ENCODE data around the gene EIPR1. TPM values are rescaled to one million over a fixed set of nuclear protein-coding genes. Genes with fewer than 3 reads are reported as not detected.

The EIPR1 gene
- total and polyA plus RNA-seq, 2 of the 4 experiments (the other 2 are of a cell fraction) = 46.5 to 67.4 TPM

- H2AFZ ChIP-seq (replicated peaks; ENCODE audit: low read length, poor library complexity) = no peak overlapping the region
- H2AK9ac ChIP-seq (replicated peaks; ENCODE audit: low read depth, low read length, poor library complexity) = no peak overlapping the region
- H2BK15ac ChIP-seq (ENCODE audit: low read depth, low read length) = no peak overlapping the region
- TF ChIP-seq FOS (IDR thresholded peaks at IDR 0.05; ENCODE audit: low read depth, low read length) = no peak
- TF ChIP-seq, protein P1, sequence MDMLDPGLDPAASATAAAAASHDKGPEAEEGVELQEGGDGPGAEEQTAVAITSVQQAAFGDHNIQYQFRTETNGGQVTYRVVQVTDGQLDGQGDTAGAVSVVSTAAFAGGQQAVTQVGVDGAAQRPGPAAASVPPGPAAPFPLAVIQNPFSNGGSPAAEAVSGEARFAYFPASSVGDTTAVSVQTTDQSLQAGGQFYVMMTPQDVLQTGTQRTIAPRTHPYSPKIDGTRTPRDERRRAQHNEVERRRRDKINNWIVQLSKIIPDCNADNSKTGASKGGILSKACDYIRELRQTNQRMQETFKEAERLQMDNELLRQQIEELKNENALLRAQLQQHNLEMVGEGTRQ (IDR thresholded peaks at IDR 0.05; ENCODE audit: low read depth, low read length) = no peak
- no peak for TF ChIP-seq MAZ (IDR thresholded peaks at IDR 0.05; ENCODE audit: borderline replicate concordance, low read depth, low read length)
- no peak for TF ChIP-seq MAFK (IDR thresholded peaks at IDR 0.05; ENCODE audit: low read depth, low read length)
- TF ChIP-seq SMC3 (IDR thresholded peaks at IDR 0.05; ENCODE audit: low read depth, low read length) = no peak
- no peak for TF ChIP-seq RAD21 (IDR thresholded peaks at IDR 0.05; ENCODE audit: low read length)
- no peak for TF ChIP-seq CEBPB (IDR thresholded peaks at IDR 0.05; ENCODE audit: low read depth, low read length)
- H2BK5ac ChIP-seq (ENCODE audit: low read depth, low read length, poor library complexity, severe bottlenecking) = no peak overlapping the region
- no peaks in the 10 kb centered on the region for H3K4me1 ChIP-seq (ENCODE audit: control insufficient read depth, insufficient read depth, low read length)
- ATAC-seq (ENCODE audit: low read depth) (no peak), DNase-seq (no peak)
- 96% methylated on average over 6 of the region's 13 CpGs; no CpG with 5 or more reads in 1 of the 2 experiments for WGBS, 2 experiments (ENCODE audit: extremely low coverage in 2 of 2, insufficient read length in 1 of 2)
- H3K27ac ChIP-seq (ENCODE audit: insufficient read depth, low read length) = no peak overlapping the region
- ChIA-PET POLR2A (ENCODE audit: unreplicated experiment) (no interaction called here), CTCF (no interaction called here)
- no peak overlapping the region for H4K5ac ChIP-seq (ENCODE audit: low read depth, low read length)
- H3K4me2 ChIP-seq (ENCODE audit: low read depth, low read length) = no peak overlapping the region
- BruUV-seq (replicated peaks) = no TSS peak
- dilution Hi-C loops (cut with HindIII; ENCODE audit: low sequenced_read_pairs, unreplicated experiment) (no loop called here), intact Hi-C loops (cut with micrococcal nuclease) (no loop called here), in situ Hi-C loops (cut with MboI; ENCODE audit: low sequenced_read_pairs) (no loop called here)
- H3K4ac ChIP-seq (ENCODE audit: low read depth, low read length) = no peak overlapping the region
- H3K9me1 ChIP-seq (ENCODE audit: insufficient read depth, low read length) = peaks cover 9% of the 10 kb centered on the region
- no peak overlapping the region for H2BK120ac ChIP-seq (ENCODE audit: low read depth, low read length)
- H3K36me3 ChIP-seq (ENCODE audit: control insufficient read depth, insufficient read depth, low read length) = peaks cover 29% of the 10 kb centered on the region
- H3K56ac ChIP-seq (ENCODE audit: extremely low read depth, insufficient read depth, low read length) = no peak overlapping the region
- H4K91ac ChIP-seq (ENCODE audit: insufficient read depth, low read depth, low read length) = no peak overlapping the region
- H3K9me3 ChIP-seq (ENCODE audit: control insufficient read depth, insufficient read depth, low read length) = no peaks in the 10 kb centered on the region
- H3K9ac ChIP-seq (ENCODE audit: low read depth, low read length) = no peak overlapping the region
- no peak overlapping the region for H2BK20ac ChIP-seq (ENCODE audit: low read depth, low read length)
- H3K14ac ChIP-seq (replicated peaks; ENCODE audit: low read depth, low read length) = no peak overlapping the region
- H3K79me1 ChIP-seq (ENCODE audit: low read depth in 1 of 2, low read length in 2 of 2) = peaks cover 22 to 37% of the 10 kb centered on the region in 2 experiments
- no peak overlapping the region for H3K18ac ChIP-seq (ENCODE audit: low read depth, low read length)
- no peak overlapping the region for H3K4me3 ChIP-seq (ENCODE audit: insufficient read depth, low read depth, low read length)
- no peak overlapping the region for H3K23ac ChIP-seq (ENCODE audit: low read depth, low read length)
- H2AK5ac ChIP-seq (ENCODE audit: low read depth, low read length) = no peak overlapping the region
- H4K8ac ChIP-seq (ENCODE audit: low read depth in 2 of 2, low read length in 2 of 2) = no peak overlapping the region
- H3K27me3 ChIP-seq (ENCODE audit: control insufficient read depth, insufficient read depth, low read length) = no peaks in the 10 kb centered on the region
- no peaks in the 10 kb centered on the region; the same call in 1 of the 2 replicates for H4K20me1 ChIP-seq (ENCODE audit: insufficient read depth, low read length)
Observed at GRCh38 chr2:3408781-3409180, 31.2 kb upstream of the EIPR1 start.

All from IMR-90 (cell line).